H9 (cell line): ENCODE results near the gene TOR4A. TPM values are rescaled to one million over a fixed set of nuclear protein-coding genes. Genes with fewer than 3 reads are reported as not detected.

Experiments
- DNase-seq: peaks from one replicate; pipeline ENCODE4 v3.0.0-alpha.2; 2017
- H2AFZ ChIP-seq: one replicate; pipeline ENCODE4 v1.6.1; 2013; ENCODE audit warnings: mild to moderate bottlenecking, low read length, control low read depth, moderate library complexity
- H2AK5ac ChIP-seq: 2 replicates; pipeline ENCODE4 v1.6.1; 2013; ENCODE audit warnings: low read length, control low read depth, mixed read lengths; ENCODE audit not compliant: insufficient read length
- H2BK120ac ChIP-seq: one replicate; pipeline ENCODE4 v1.6.1; 2013; ENCODE audit warnings: low read depth, mild to moderate bottlenecking, low read length, control low read depth, inconsistent platforms; ENCODE audit not compliant: poor library complexity, severe bottlenecking
- H2BK12ac ChIP-seq: 2 replicates; pipeline ENCODE4 v1.6.1; 2013; ENCODE audit warnings: low read length, control low read depth, mixed read lengths, low read depth; ENCODE audit not compliant: insufficient read length
- H2BK15ac ChIP-seq: 2 replicates; pipeline ENCODE4 v1.6.1; 2013; ENCODE audit warnings: low read depth, low read length, control low read depth
- H2BK20ac ChIP-seq: one replicate; pipeline ENCODE4 v1.6.1; 2013; ENCODE audit warnings: low read depth, mild to moderate bottlenecking, low read length, control low read depth, inconsistent platforms; ENCODE audit not compliant: poor library complexity, severe bottlenecking
- H2BK5ac ChIP-seq: 2 replicates; pipeline ENCODE4 v1.6.1; 2013; ENCODE audit warnings: low read length, control low read depth, mixed read lengths; ENCODE audit not compliant: insufficient read length
- H3K14ac ChIP-seq: 2 replicates; pipeline ENCODE4 v1.6.1; 2013; ENCODE audit warnings: low read length, control low read depth; ENCODE audit not compliant: insufficient read depth
- H3K18ac ChIP-seq: 2 replicates; pipeline ENCODE4 v1.6.1; 2013; ENCODE audit warnings: low read depth, mild to moderate bottlenecking, mixed read lengths, low read length, control low read depth; ENCODE audit not compliant: insufficient read length
- H3K23ac ChIP-seq: 2 replicates; pipeline ENCODE4 v1.6.1; 2013; ENCODE audit warnings: low read length, control low read depth, mixed read lengths, low read depth; ENCODE audit not compliant: insufficient read length
- H3K23me2 ChIP-seq: 2 replicates; pipeline ENCODE4 v1.6.1; 2013; ENCODE audit warnings: low read depth, mild to moderate bottlenecking, mixed read lengths, low read length, control low read depth; ENCODE audit not compliant: insufficient read length, poor library complexity, severe bottlenecking
- H3K27ac ChIP-seq: 2 replicates; pipeline ENCODE4 v1.5.1; 2013; ENCODE audit warnings: low read length, control low read depth, mixed read lengths, low read depth; ENCODE audit not compliant: insufficient read length
- H3K27me3 ChIP-seq: 2 replicates; pipeline ENCODE4 v1.6.1; 2013; ENCODE audit warnings: low read length, control low read depth, inconsistent platforms; ENCODE audit not compliant: insufficient read depth
- H3K4ac ChIP-seq: 2 replicates; pipeline ENCODE4 v1.6.1; 2013; ENCODE audit warnings: low read depth, mild to moderate bottlenecking, control low read depth, inconsistent platforms, low read length, moderate library complexity
- H3K4me1 ChIP-seq: 2 replicates; pipeline ENCODE4 v1.6.1; 2013; ENCODE audit warnings: low read length, control low read depth, inconsistent platforms; ENCODE audit not compliant: insufficient read depth
- H3K4me2 ChIP-seq: 2 replicates; pipeline ENCODE4 v1.6.1; 2013; ENCODE audit warnings: low read length, control low read depth, mixed read lengths; ENCODE audit not compliant: insufficient read length, insufficient read depth
- H3K56ac ChIP-seq: 2 replicates; pipeline ENCODE4 v1.6.1; 2013; ENCODE audit warnings: low read depth, mild to moderate bottlenecking, mixed read lengths, low read length, control low read depth; ENCODE audit not compliant: insufficient read length
- H3K79me1 ChIP-seq: 2 replicates; pipeline ENCODE4 v1.6.1; 2013; ENCODE audit warnings: low read depth, mild to moderate bottlenecking, moderate library complexity, low read length, control low read depth, inconsistent platforms; ENCODE audit not compliant: insufficient read depth, poor library complexity, severe bottlenecking
- H3K79me2 ChIP-seq: 2 replicates; pipeline ENCODE4 v1.6.1; 2013; ENCODE audit warnings: low read length, control low read depth, inconsistent platforms; ENCODE audit not compliant: insufficient read depth
- H3K9ac ChIP-seq: 2 replicates; pipeline ENCODE4 v1.6.1; 2013; ENCODE audit warnings: low read length, control low read depth, mixed read lengths; ENCODE audit not compliant: insufficient read length; ENCODE audit errors: extremely low read depth
- H3K9me3 ChIP-seq: one replicate; pipeline ENCODE4 v1.6.1; 2013; ENCODE audit warnings: low read depth, low read length, inconsistent platforms; ENCODE audit not compliant: control insufficient read depth
- H3T11ph ChIP-seq: one replicate; pipeline ENCODE4 v1.6.1; 2013; ENCODE audit warnings: mild to moderate bottlenecking, low read length, control low read depth, inconsistent platforms
- H4K20me1 ChIP-seq: one replicate; pipeline ENCODE4 v1.6.1; 2013; ENCODE audit not compliant: control insufficient read depth, insufficient read length, insufficient read depth
- H4K5ac ChIP-seq: 2 replicates; pipeline ENCODE4 v1.6.1; 2013; ENCODE audit warnings: low read depth, mild to moderate bottlenecking, mixed read lengths, low read length, control low read depth; ENCODE audit not compliant: insufficient read length
- H4K8ac ChIP-seq: replicated peaks from 2 replicates; pipeline ENCODE4 v1.6.1; 2013; ENCODE audit warnings: low read length, control low read depth, mixed read lengths, low read depth; ENCODE audit not compliant: insufficient read length
- H4K91ac ChIP-seq: 2 replicates; pipeline ENCODE4 v1.6.1; 2013; ENCODE audit warnings: low read depth, mild to moderate bottlenecking, moderate library complexity, mixed read lengths, low read length, control low read depth; ENCODE audit not compliant: insufficient read length
- H3K27ac Mint-ChIP-seq, 3 experiments: 2 replicates in 2 of 3; 3 replicates in 1 of 3; pipeline ENCODE4 v1.8.0; 2020 to 2021; ENCODE audit warnings: mixed read lengths in 3 of 3, mild to moderate bottlenecking in 1 of 3, moderate library complexity in 1 of 3
- H3K27me3 Mint-ChIP-seq: 2 replicates; pipeline ENCODE4 v1.8.0; 2021; ENCODE audit warnings: low read depth, mild to moderate bottlenecking, moderate library complexity, mixed read lengths
- H3K36me3 Mint-ChIP-seq, 3 experiments: 2 replicates in 2 of 3; 3 replicates in 1 of 3; pipeline ENCODE4 v1.8.0; 2020 to 2021; ENCODE audit warnings: low read depth in 3 of 3, mixed read lengths in 3 of 3; ENCODE audit not compliant: insufficient read depth in 1 of 3
- H3K4me1 Mint-ChIP-seq, 2 experiments: 2 replicates each; pipeline ENCODE4 v1.8.0; 2020; ENCODE audit warnings: mixed read lengths in 2 of 2
- H3K4me3 Mint-ChIP-seq, 2 experiments: 2 replicates in 1 of 2; 3 replicates in 1 of 2; pipeline ENCODE4 v1.8.0; 2020 to 2021; ENCODE audit warnings: mild to moderate bottlenecking in 2 of 2, mixed read lengths in 2 of 2, moderate library complexity in 1 of 2
- H3K9me3 Mint-ChIP-seq, 2 experiments: 2 replicates in 1 of 2; 3 replicates in 1 of 2; pipeline ENCODE4 v1.8.0; 2020; ENCODE audit warnings: mild to moderate bottlenecking in 2 of 2, mixed read lengths in 2 of 2, moderate library complexity in 1 of 2
- WGBS: extraction: QIAGEN DNeasy Blood & Tissue Kit; methylation state at CpG from one replicate; pipeline ENCODE4 v1.1.7; 2013; ENCODE audit warnings: missing lambda C conversion rate, low lambda C conversion rate, mixed read lengths; ENCODE audit not compliant: insufficient read length; ENCODE audit errors: extremely low coverage; 5-methylcytosine and 5-hydroxymethylcytosine counted together
- total RNA-seq: library from RNA; stranded (reverse); gene quantifications from 2 replicates; pipeline ENCODE4 v1.2.1, GENCODE V29; 2021
- TF ChIP-seq, protein P1 (sequence below): fragments of 200-600 bp; sonication (generic); conservative IDR thresholded peaks from 3 replicates; pipeline ENCODE4 v1.8.0; 2021; ENCODE audit warnings: antibody characterized with exemption, mild to moderate bottlenecking

TOR4A gene
- total RNA-seq, 1 experiment from 2014 or later: 6.2 TPM

DNA sequence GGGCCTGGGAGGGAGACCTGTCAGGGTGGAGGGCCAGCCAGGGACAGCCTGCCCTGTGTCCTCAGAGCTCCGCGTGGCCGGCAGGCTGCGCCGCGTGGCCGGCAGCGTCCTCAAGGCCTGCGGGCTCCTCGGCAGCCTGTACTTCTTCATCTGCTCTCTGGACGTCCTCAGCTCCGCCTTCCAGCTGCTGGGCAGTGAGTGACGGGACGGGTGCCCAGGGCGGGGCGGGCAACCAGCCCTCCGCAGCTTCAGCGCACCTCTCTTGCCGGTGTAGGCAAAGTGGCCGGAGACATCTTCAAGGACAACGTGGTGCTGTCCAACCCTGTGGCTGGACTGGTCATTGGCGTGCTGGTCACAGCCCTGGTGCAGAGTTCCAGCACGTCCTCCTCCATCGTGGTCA, 45.0 kb upstream of the TOR4A start:
- H2BK5ac ChIP-seq: no peak overlapping the region
- no peak for DNase-seq
- TF ChIP-seq, protein P1, sequence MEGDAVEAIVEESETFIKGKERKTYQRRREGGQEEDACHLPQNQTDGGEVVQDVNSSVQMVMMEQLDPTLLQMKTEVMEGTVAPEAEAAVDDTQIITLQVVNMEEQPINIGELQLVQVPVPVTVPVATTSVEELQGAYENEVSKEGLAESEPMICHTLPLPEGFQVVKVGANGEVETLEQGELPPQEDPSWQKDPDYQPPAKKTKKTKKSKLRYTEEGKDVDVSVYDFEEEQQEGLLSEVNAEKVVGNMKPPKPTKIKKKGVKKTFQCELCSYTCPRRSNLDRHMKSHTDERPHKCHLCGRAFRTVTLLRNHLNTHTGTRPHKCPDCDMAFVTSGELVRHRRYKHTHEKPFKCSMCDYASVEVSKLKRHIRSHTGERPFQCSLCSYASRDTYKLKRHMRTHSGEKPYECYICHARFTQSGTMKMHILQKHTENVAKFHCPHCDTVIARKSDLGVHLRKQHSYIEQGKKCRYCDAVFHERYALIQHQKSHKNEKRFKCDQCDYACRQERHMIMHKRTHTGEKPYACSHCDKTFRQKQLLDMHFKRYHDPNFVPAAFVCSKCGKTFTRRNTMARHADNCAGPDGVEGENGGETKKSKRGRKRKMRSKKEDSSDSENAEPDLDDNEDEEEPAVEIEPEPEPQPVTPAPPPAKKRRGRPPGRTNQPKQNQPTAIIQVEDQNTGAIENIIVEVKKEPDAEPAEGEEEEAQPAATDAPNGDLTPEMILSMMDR: no peak
- H4K20me1 ChIP-seq: no peaks in the 10 kb centered on the region
- H3K27me3 Mint-ChIP-seq: peaks cover 7% of the 10 kb centered on the region
- H3K23me2 ChIP-seq: no peaks in the 10 kb centered on the region
- no peak overlapping the region for H2BK20ac ChIP-seq
- peaks cover 7 to 13% of the 10 kb centered on the region in 2 experiments for H3K4me1 Mint-ChIP-seq
- H3K27me3 ChIP-seq: no peaks in the 10 kb centered on the region
- H4K91ac ChIP-seq: no peak overlapping the region
- H3K14ac ChIP-seq: no peak overlapping the region
- no peak overlapping the region for H2BK120ac ChIP-seq
- H2AK5ac ChIP-seq: no peak overlapping the region
- H3K4ac ChIP-seq: no peak overlapping the region
- H3K23ac ChIP-seq: no peak overlapping the region
- H3K27ac Mint-ChIP-seq: no peak overlapping the region
- no peak overlapping the region for H2BK12ac ChIP-seq
- no peak overlapping the region for H3K27ac ChIP-seq
- H3K79me2 ChIP-seq: no peaks in the 10 kb centered on the region
- no peak overlapping the region for H2AFZ ChIP-seq
- no peak overlapping the region for H4K5ac ChIP-seq
- H3K56ac ChIP-seq: no peak overlapping the region
- H3K9me3 ChIP-seq: no peaks in the 10 kb centered on the region
- no CpG with 5 or more reads among the region's 24 CpGs for WGBS
- H3K4me3 Mint-ChIP-seq: no peak overlapping the region
- no peak overlapping the region for H3T11ph ChIP-seq
- H2BK15ac ChIP-seq: peak overlapping the region; percentile 71; the same call in 1 of the 2 replicates
- no peaks in the 10 kb centered on the region for H3K36me3 Mint-ChIP-seq
- H3K79me1 ChIP-seq: no peaks in the 10 kb centered on the region
- H3K4me1 ChIP-seq: peaks cover 3% of the 10 kb centered on the region; the same call in 1 of the 2 replicates
- no peak overlapping the region for H3K18ac ChIP-seq
- H3K4me2 ChIP-seq: no peak overlapping the region
- no peaks in the 10 kb centered on the region for H3K9me3 Mint-ChIP-seq
- H3K9ac ChIP-seq: no peak overlapping the region
- H4K8ac ChIP-seq: no peak overlapping the region
